Osteocyte (in vitro differentiated cells): Measurements from ENCODE around the gene SNIP1. TPM values are rescaled to one million over a fixed set of nuclear protein-coding genes. Genes with fewer than 3 reads are reported as not detected.
"Not testable (repeated sequence)": the region's sequence is repeated elsewhere in the genome, so short reads cannot be mapped to it uniquely, and the experiment has no call there.

Experiments used
- DNase-seq: peaks from one replicate; pipeline ENCODE4 v3.0.0; 2021; ENCODE audit warnings: mixed read lengths; ENCODE audit not compliant: unreplicated experiment; ENCODE audit errors: extremely low spot score
- H3K27ac Mint-ChIP-seq: one replicate; pipeline ENCODE4 v1.8.0; 2021; ENCODE audit warnings: mild to moderate bottlenecking, mixed read lengths; ENCODE audit not compliant: unreplicated experiment
- H3K27me3 Mint-ChIP-seq: one replicate; pipeline ENCODE4 v1.8.0; 2021; ENCODE audit warnings: mixed read lengths; ENCODE audit not compliant: unreplicated experiment
- H3K36me3 Mint-ChIP-seq: one replicate; pipeline ENCODE4 v1.8.0; 2021; ENCODE audit warnings: mixed read lengths; ENCODE audit not compliant: unreplicated experiment
- H3K4me1 Mint-ChIP-seq: one replicate; pipeline ENCODE4 v1.8.0; 2021; ENCODE audit warnings: mixed read lengths; ENCODE audit not compliant: unreplicated experiment
- H3K4me3 Mint-ChIP-seq: one replicate; pipeline ENCODE4 v1.8.0; 2021; ENCODE audit warnings: mild to moderate bottlenecking, moderate library complexity, mixed read lengths; ENCODE audit not compliant: unreplicated experiment
- H3K9me3 Mint-ChIP-seq: one replicate; pipeline ENCODE4 v1.8.0; 2021; ENCODE audit warnings: mixed read lengths; ENCODE audit not compliant: unreplicated experiment
- total RNA-seq: library from RNA; stranded (reverse); gene quantifications from 2 replicates; pipeline ENCODE4 v1.2.1, GENCODE V29; 2021
- TF ChIP-seq, protein P1 (sequence below): fragments of 200-600 bp; sonication (generic); IDR thresholded peaks from 2 replicates; pipeline ENCODE4 v1.5.0; 2021; ENCODE audit warnings: antibody characterized with exemption, mild to moderate bottlenecking, moderate library complexity

The SNIP1 gene
- total RNA-seq, 1 donor from 2014 or later = 22.4 TPM

DNA sequence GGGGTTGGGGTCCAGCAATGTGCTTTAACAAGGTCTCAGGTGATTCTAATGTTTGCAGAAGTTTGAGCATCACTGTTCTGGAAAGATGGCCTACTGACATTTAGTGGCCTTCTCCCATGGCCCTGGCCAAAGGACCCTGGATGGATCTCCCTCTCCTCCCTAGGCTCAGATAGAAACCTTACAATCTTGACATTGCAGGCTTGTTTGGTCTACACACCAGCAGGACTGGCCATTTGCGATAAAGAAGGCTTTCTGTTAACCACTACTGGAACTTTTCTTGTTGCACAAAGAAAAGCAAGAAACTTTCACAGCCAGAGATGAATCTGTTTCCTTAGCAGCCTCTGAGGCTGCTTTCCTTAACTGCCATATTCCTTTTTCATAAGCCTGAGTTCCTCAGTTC lies 8.9 kb upstream of the SNIP1 start:
- H3K36me3 Mint-ChIP-seq = peaks cover 27% of the 10 kb centered on the region
- no peak overlapping the region for H3K4me3 Mint-ChIP-seq
- no peaks in the 10 kb centered on the region for H3K9me3 Mint-ChIP-seq
- DNase-seq = no peak
- no peak overlapping the region for H3K27ac Mint-ChIP-seq
- H3K27me3 Mint-ChIP-seq = no peaks in the 10 kb centered on the region
- H3K4me1 Mint-ChIP-seq = peaks cover 1% of the 10 kb centered on the region
- TF ChIP-seq, protein P1, sequence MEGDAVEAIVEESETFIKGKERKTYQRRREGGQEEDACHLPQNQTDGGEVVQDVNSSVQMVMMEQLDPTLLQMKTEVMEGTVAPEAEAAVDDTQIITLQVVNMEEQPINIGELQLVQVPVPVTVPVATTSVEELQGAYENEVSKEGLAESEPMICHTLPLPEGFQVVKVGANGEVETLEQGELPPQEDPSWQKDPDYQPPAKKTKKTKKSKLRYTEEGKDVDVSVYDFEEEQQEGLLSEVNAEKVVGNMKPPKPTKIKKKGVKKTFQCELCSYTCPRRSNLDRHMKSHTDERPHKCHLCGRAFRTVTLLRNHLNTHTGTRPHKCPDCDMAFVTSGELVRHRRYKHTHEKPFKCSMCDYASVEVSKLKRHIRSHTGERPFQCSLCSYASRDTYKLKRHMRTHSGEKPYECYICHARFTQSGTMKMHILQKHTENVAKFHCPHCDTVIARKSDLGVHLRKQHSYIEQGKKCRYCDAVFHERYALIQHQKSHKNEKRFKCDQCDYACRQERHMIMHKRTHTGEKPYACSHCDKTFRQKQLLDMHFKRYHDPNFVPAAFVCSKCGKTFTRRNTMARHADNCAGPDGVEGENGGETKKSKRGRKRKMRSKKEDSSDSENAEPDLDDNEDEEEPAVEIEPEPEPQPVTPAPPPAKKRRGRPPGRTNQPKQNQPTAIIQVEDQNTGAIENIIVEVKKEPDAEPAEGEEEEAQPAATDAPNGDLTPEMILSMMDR = no peak

DNA sequence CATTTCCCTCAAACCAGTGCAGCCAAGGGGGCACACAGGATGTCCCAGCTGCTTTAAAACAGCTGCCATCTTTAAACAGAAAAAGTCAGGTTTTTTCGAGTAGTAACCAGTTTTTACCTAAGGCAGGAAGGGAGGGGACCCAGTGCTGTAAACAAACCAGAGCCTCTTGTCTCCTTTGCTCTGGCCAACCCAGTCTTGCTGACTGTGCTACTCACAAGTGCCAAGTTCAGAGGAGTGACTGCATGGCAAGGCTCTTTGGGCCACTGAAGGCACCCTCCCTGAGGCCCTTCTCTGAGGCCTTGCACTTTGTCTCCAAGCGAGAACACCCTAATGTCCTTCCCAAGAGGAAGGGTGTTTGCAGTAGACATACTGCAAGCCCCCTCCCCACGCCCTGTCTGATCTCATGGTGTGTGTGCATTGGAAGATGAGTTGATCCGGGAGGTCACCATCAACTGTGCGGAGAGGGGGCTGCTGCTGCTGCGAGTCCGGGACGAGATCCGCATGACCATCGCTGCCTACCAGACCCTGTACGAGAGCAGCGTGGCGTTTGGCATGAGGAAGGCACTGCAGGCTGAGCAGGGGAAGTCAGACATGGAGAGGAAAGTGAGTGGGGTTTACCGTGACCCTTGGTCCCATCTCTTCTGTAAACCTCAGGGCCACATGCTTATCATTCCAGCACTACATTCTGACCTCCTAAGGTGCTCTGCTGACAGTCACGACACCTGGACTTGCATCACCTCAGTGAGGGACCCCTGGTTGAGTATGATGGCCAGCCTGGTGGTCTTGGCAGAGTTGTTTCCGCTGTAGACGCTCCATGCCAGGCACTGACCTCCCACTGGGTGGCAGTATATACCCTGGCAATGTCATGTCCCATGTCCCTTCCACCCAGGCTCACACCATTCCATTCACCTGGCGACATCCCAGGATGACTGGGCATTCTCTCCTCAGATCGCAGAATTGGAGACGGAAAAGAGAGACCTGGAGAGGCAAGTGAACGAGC lies 7.3 kb upstream of the SNIP1 start:
- H3K27ac Mint-ChIP-seq = no peak overlapping the region
- DNase-seq = no peak

DNA sequence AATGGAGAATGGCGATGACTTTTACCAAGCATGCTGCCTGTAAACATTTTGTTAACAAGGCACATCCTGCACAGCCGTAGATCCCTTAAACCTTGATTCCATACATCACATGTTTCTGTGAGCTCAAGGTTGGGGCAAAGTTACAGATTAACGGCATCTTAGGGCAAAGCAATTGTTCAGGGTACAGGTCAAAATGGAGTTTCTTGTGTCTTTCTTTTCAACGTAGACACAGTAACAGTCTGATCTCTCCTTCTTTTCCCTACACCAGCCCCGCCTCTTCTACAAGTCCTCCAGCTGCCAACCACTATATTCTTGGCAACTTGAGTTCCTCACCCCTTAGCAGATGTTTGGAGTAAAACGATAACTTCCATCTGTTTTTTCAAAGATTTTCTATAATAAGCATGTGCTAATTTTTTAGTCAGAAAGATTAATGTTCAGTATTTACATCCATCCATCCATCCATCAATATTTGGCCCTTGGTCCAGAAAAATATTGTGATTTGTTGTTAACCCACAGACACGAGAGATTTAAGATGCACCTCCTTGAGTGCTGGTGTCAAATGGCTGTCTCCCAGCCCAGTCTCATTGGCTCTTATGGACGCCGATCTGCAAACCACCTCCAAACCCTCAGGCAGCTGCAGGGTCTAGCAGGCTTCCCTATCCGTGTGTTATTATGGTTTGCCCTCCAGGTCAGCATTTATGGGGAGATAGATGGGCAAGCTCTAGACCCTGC lies 6.5 kb upstream of the SNIP1 start:
- Mint-ChIP-seq H3K4me1 (peaks cover 13% of the 10 kb centered on the region), H3K4me3 (no peak overlapping the region), H3K27ac (no peak overlapping the region), H3K27me3 (no peaks in the 10 kb centered on the region), H3K9me3 (no peaks in the 10 kb centered on the region), H3K36me3 (peaks cover 8% of the 10 kb centered on the region)
- TF ChIP-seq, protein P1 = no peak
- no peak for DNase-seq

More for the DNA sequence above, 7.3 kb upstream of the SNIP1 start:
- H3K36me3 Mint-ChIP-seq = peaks cover 13% of the 10 kb centered on the region
- peaks cover 10% of the 10 kb centered on the region for H3K4me1 Mint-ChIP-seq
- H3K27me3 Mint-ChIP-seq = no peaks in the 10 kb centered on the region
- TF ChIP-seq, protein P1 = peak; percentile 53
- H3K4me3 Mint-ChIP-seq = no peak overlapping the region
- H3K9me3 Mint-ChIP-seq = no peaks in the 10 kb centered on the region

DNA sequence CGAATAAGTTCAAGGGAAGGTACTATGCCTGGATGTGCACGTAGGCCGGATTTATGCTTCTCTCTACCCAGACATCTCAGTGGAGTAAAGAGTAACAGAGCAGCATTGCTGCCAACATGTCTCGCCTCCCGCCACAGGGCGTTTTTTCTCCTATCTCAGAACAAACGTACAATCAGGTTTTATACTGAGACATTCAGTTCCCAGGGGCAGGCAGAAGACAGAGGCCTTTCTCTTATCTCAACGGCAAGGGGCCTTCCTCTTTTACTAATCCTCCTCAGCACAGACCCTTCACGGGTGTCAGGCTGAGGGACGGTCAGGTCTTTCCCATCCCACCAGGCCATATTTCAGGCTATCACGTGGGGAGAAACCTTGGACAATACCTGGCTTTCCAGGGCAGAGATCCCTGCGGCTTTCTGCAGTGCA lies 5.9 kb upstream of the SNIP1 start:
- DNase-seq, H3K36me3 Mint-ChIP-seq, H3K9me3 Mint-ChIP-seq, H3K4me3 Mint-ChIP-seq, H3K27me3 Mint-ChIP-seq, H3K27ac Mint-ChIP-seq: not testable (repeated sequence)
- peaks cover 13% of the 10 kb centered on the region for H3K4me1 Mint-ChIP-seq

DNA sequence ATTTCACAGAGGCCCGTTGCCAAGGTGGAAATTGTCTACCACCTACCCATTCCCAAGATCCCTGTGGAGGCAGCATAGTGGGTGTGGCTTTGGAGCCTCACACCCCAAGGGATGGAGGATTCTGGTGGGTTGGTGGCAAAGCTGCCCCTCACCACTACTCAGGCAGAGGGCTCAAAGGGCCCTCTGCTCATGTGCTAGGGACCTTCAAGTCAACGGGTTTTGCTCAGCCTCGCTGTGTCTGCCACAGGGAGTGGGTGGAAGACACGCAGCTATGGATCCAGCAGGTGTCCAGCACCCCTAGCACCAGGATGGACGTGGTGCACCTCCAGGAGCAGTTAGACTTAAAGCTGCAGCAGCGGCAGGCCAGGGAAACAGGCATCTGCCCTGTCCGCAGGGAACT lies 5.0 kb upstream of the SNIP1 start:
- DNase-seq = no peak
- Mint-ChIP-seq H3K4me3 (no peak overlapping the region), H3K27ac (no peak overlapping the region), H3K9me3 (no peaks in the 10 kb centered on the region), H3K27me3 (no peaks in the 10 kb centered on the region), H3K4me1 (peaks cover 18% of the 10 kb centered on the region), H3K36me3 (peaks cover 4% of the 10 kb centered on the region)
- TF ChIP-seq, protein P1 = no peak
